GM03348 (cell line): ENCODE results near the gene C1QTNF3.
"Not testable (repeated sequence)": the region's sequence is repeated elsewhere in the genome, so short reads cannot be mapped to it uniquely, and the experiment has no call there.

Experiments
- DNase-seq: peaks from one replicate; pipeline ENCODE4 v3.0.0; 2012; ENCODE audit warnings: low spot score

The C1QTNF3 gene

DNA sequence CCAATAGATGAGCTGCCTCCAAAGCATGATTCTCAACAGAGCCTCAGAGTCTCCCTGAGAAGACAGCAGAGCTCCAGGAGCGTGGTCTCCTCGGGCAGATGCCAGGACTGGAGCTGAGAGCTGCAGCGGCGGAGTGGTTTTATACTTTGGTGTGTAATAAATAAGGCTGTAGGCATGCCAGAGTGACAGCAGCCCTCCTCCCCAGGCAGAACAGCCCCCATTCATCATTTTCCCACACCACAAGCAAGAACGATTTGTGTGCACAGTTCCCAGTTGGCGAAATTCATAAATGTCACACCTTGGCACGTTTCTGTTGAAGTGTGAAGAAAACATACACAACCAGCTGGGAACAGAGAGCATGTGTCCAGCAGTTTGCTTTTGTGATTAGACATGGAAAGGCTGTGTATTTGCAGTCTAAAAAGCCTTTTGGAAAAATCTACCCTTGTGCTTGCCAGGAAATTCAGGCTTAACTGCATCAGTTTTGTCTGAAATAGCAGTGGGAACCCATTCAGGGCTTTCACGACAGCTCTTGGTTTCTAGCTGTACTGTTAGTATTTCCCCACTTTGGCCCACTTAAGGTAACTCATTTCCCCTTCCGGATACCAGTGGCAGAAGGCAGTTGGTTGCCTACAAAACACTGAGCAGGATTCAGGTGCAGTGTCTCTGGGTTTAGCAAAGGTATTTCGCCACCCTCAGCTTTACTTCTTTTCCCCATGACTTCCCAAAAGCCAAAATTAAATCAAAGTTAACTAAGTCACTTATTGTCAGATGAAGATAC is at the start of gene C1QTNF3:
TSS of gene C1QTNF3 (minus strand) at position 115 of the 778 bp plus-strand sequence. CDS start at position 27, 88 bp downstream.
- no peak for DNase-seq

DNA sequence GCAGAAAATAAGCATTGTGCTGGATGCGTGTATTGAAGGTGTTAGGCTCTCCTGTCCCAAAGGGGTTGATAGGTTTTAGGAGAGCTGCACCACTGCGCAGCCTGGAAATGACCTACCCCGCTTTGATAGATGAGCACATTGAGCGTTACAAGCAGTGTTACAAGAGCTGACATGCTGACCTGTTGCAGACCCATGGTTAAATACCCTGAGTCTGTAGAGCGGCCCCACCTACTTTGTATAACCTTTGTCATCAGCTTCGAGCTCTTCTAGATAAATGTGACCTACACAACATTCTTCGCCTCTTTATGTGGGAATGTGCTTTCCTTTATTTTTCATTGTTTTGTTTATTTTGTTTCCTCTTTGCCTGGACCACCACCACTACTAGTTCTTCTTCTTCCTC is 48.0 kb upstream of the C1QTNF3 start:
- not testable (repeated sequence) for DNase-seq

DNA sequence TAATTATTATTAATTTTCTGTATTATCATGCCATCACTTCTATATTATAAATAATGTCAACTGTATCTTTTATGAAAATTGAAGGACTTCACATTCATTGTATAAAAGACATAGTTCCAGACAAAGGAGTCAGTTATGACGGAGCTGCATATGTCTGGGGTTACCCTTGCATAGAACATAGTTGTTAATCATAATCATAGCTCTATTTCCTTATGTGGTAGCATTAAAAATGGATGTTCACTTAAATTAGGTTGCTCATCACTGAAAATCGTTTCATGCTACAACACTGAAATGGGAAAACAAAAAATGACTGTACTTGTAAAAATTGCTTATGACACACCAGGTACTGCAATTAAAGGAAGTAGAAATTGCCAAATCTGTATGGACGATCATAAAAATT is 46.8 kb upstream of the C1QTNF3 start:
- not testable (repeated sequence) for DNase-seq

DNA sequence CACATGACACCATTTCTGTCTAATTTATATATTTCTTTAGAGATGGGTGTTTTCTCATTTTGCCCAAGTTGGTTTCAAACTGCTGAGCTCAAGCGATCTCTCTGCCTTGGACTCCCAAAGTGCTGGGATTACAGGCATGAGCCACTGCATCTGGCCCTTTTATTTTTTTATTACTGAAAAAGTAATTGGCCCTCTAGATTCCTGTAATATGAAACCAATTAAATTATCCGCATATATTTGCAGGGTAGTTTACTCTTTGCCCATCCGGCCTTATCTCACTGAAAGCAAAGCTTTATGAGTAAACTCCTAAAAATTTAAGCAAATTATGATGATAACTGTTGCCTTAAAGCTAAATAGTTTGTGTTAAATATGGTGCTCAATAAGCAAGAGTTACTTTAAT is 44.7 kb upstream of the C1QTNF3 start:
- not testable (repeated sequence) for DNase-seq

DNA sequence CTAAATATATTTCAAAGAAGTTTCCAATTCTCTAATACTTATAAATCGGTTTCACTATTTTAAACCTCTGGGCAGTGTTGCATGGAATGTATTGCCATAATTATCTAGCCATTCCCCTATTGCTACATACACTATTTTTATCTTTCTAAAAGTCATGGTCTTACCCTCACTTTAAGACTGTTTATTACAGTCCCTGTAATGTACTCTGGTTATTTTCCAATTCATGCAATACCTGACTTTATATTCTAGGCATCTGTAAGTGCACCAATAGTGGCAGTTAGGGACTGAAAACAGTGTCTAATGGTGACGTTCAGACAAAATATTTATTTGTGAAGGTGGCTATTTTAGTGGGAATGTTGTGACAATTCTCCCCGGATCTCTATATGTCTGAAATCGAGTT is 40.9 kb upstream of the C1QTNF3 start:
- DNase-seq: not testable (repeated sequence)

- DNase-seq: not testable (repeated sequence)
Measured at GRCh38 chr5:34079505-34079904, 36.5 kb upstream of the C1QTNF3 start.

DNA sequence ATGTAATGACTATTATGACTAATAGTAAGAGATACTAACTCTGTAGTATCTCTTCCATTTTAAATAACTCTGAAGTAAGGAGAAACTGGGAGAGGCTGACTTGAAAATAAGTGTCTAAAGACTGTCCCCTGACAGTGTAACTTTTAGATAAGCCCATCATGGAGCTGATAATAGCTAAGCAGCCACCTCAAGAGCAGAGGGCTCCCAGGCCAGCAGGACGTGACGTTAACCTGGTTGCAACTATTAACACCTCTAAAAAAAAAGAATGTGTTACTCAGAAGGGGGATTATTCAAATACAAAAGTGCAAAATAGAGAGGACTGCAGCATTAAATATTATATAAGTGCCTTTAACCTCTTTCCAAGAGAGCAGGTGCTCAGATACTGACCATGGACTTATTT is 34.6 kb upstream of the C1QTNF3 start:
- DNase-seq: not testable (repeated sequence)

GRCh38 chr5:34076719-34077364 is 33.8 kb upstream of the C1QTNF3 start:
- DNase-seq: not testable (repeated sequence)

- DNase-seq: not testable (repeated sequence)
Measured at GRCh38 chr5:34074472-34074871, 31.5 kb upstream of the C1QTNF3 start.

DNA sequence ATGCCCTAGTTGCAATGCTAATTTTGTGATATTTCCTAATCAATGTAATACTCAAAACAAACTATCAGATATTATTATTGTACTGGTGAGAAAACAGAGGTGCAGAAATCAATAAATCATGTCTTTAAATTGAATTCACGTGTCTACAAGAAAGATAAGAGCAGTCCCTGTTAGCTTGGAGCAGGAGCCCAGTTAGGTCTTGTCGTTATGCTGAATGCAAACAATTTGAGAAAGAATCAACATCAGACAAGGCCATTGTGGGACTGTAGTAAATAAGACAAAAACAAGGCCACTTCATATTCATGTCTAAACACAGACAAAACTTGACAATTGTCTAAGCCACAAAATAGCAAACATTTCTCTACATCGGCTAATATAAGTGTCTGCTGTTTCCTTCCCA is 31.1 kb upstream of the C1QTNF3 start:
- not testable (repeated sequence) for DNase-seq

DNA sequence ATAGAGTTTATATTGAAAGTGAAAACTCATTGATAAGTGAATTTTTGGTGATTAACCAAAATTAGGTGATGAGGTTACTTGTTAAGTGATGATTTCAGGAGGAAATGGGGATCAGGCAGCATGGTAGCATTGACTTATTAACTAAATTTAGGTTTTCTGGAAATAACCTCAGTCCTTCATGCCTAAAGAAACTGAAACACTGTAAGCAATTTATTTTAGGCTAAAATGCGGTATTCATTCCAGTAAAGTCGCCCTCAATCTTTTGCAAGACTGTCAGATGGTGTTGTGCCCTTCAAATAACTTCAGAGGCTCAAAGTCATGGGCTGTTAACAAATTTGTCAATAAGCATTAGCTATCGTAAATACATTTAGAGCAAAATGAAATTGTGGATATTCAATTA is 27.6 kb upstream of the C1QTNF3 start:
- DNase-seq: not testable (repeated sequence)

GRCh38 chr5:34064656-34065055 is 21.6 kb upstream of the C1QTNF3 start:
- DNase-seq: no peak

DNA sequence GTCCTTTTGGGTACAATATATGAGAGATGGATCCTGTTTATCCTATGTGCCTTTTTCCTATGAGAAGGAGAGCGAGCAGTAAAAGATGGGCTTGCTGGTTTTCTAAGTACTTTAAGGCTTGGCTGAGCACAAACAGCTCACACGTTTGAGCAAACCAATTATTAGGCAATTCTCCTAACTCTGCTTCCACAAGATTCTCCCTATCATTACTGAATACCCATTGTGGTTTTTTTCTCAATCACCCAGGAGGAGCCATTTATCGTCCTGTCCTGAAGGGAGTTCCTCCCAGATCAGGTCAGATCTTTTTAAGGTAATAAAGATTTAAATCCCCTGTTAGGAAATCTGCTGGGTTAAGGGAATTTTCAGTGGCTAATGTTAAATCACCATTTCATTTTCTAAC is 19.4 kb upstream of the C1QTNF3 start:
- no peak for DNase-seq

DNA sequence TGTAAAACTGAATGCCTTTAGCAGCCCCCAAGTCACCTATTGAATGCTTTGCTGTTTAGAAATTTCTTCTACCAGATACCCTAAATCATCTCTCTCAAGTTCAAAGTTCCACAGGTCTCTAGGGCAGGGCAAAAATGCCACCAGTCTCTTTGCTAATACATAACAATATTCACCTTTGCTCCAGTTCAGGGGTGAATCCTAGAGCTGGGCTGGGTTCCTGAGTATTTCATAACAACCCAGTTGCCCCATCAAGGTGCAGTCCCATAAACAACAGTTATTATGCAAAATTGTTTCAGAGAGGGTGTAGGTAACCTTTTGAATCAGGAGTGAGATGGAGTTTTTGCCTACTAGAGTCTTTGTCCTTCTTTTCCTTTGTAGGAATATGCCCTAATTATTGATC is 19.0 kb upstream of the C1QTNF3 start:
- DNase-seq: no peak

GRCh38 chr5:34059977-34060376 is 17.0 kb upstream of the C1QTNF3 start:
- DNase-seq: no peak

DNA sequence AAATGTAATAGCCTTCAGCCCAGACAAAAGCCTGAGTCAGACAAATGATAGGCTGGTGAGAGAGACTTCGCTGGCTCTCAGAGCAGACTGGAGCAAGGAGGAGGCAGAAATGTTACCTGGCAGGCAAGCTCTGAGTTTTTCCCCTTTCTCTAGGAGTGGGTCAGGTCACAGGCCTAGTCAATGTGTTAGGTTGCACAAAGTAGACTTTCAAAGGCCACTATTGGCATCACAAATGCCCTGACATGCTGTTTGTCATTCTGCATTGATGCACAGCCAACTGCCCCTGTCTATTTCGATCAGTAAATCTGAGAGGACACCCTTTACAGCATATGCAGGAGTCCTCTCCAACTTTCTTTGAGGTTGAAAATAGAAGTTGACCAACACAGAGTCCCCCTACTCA is 15.5 kb upstream of the C1QTNF3 start:
- no peak for DNase-seq

GRCh38 chr5:34057569-34057968 is 14.6 kb upstream of the C1QTNF3 start:
- no peak for DNase-seq

DNA sequence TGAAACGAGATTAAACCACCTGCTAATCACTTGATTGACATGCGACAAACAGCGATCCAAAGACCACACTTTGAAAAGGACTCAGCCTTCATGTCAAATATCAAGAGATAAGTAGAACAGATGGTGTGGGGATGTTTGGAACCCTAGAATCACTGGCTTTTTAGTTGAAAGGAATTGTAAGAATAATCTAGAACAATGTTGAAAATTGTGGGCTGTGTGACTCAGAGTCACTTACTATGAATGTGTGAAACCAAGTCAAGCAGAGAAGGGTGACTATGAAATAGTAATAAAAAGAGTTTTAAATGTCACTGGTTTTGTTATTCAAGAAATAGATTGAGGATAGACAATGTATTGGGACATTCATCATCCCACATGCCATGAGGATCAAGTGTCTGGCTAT is 14.1 kb upstream of the C1QTNF3 start:
- no peak for DNase-seq

GRCh38 chr5:34055667-34056066 is 12.7 kb upstream of the C1QTNF3 start:
- no peak for DNase-seq

DNA sequence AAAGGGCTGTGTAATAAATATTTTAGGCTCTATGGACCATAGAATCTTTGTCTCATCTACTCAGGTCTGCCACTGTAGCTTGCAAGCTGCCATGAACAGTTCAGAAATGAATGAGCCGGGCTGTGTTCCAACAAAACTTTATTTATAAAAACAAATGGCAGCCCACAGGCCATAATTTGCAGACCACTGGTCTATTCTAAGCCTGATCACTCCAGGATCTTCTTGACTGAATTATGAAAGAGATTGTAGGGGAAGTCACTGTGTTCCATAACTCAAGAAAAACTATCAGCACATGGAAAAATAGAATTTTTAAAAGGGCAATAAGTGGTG is 11.4 kb upstream of the C1QTNF3 start:
- DNase-seq: no peak

DNA sequence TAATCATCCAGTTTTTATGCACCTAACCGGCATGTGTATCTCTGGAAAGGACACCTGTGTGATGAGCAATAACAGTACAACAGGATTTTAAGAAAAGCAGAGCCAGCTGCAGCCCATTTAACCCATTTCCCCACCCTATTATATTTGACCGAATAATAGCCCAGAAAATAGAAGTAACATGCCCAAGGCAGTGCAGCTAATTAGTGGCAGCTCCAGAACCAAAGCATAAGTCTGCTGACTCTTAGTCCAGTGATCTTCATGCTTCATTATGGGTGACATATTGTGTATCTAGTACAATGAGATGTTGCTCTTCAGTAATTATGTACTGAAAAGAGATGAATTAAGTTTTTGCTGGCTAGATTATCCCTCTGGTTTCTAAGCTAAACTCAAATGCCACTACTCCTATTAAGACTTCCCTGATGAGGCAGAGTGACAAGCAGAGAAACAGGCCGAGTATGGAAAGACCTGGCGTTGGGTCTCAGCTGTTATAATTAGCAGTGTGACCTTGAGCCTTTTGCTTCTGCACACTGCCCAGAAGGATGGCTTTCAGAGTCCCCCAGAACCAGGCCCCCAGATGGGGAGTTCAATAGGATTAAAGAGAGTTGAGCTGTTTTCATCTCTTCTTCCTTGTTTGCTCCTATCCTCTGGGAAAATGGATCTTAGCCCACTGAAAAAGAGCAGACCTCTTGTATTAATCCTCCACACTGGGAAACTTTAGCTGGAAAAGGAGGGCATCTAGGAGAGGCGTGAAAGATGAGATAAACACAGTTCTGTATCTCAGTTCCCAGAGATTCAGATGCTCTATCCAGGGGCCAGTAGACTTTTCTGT is 10.8 kb upstream of the C1QTNF3 start:
- DNase-seq: no peak

- DNase-seq: peak; percentile 83
Measured at GRCh38 chr5:34053133-34053532, 10.1 kb upstream of the C1QTNF3 start.
